GM18526 (cell line): Measurements from ENCODE around the gene FOXJ2.

Source experiments
- POLR2A ChIP-seq: IDR thresholded peaks from 3 replicates; pipeline ENCODE4 v1.6.1; 2011; ENCODE audit not compliant: insufficient read length; ENCODE audit errors: extremely low read depth

The FOXJ2 gene

DNA sequence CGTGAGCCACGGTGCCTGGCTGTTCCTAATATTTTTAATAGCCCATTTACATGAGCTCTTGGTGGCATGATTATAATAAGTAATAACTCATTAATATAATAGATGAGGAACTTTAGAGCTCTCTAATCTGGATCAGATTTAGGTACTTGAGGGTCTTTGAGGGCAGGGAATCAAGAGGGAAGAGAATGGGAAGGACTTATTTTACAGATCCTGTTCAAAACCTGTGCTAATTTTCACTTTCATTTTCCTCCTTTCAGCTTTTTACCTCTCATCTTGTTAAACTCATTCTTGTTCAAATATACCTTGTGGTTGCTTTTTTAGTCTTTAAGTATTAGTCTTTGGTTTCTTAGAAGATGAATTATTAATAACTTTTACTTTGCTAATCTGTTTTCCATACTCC lies 55.1 kb downstream of the FOXJ2 start:
- TF ChIP-seq POLR2A: no peak

DNA sequence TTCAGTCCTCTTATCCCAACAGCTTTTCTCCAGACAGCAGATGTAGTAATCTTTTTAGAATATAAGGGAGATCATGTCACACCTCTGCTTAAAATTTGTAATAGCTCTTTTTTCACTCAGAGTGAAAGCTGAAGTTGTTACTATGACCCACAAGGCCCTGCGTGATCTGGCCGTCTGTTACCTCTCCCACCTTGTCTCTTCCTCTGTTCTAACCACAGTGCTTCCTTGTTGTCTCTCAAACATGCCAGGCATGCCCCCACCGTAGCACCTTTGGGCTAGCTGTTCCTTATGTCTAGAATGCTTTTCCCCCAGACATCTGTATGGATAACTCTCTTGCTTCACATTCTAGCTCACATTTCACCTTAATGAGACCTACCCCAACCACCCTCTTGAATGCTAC lies 56.1 kb downstream of the FOXJ2 start:
- no peak for TF ChIP-seq POLR2A

DNA sequence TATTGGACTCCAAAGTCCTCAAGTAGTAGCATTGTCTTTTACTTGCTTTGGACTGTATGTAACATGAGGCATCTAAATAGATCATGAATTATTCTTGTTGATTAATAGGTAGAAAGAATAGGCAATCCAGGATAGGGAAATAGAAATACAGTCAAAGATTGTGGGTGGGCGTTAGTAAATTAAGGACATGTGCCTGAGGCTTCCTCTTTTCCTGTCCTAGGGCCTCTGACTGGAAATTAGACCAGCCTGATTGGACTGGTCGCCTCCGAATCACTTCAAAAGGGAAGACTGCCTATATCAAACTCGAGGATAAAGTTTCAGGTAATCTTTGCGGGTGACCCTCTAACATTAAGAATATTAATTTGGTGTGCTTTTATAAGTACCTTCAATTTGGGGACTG lies 57.2 kb downstream of the FOXJ2 start:
- TF ChIP-seq POLR2A: no peak

DNA sequence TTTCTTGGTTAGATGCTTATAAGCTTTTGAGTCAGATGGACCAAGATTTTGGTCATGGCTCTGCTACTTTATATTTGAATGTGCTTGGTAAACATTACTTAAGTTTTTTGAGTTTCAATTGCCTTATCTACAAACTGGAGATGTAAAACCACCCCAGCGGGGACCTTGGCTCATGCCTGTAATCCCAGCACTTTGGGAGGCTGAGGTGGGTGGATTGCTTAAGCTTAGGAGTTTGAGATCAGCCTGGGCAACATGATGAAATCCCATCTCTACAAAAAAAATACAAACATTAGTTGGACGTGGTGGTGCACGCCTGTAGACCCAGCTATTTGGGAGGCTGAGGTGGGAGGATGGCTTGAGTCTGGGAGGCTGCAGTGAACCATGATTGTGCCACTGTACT lies 60.8 kb downstream of the FOXJ2 start:
- no peak for TF ChIP-seq POLR2A

DNA sequence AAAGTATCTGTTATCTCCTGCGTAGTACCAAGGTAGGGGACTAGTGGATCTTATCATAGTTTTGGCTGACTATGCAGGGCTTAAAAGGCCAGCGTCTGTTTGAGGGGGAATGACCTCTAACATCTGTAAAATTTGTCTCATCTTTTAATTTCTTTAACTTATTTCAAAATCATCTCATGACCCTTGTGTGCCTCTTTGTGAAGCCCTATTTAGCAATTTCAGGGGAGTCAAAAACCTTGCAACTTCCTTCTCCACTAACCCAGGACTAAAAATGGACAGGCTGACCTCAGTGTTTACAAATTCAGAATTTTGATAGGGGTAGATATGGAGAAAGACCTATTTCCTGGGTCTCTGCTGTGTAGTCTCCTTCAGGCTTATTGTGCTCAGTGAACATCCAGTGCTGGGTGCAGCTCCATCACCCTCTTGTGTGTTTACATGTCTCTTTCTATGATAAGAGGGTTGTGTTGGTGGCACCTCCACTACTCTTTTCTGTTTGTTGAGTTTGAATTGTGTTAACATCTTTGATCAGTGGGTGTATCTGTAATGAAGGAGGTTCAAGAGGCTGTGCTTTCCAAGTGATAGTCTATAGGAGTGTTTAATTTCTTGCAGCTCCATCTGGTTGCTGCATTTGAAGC lies 63.9 kb downstream of the FOXJ2 start:
- TF ChIP-seq POLR2A: no peak

DNA sequence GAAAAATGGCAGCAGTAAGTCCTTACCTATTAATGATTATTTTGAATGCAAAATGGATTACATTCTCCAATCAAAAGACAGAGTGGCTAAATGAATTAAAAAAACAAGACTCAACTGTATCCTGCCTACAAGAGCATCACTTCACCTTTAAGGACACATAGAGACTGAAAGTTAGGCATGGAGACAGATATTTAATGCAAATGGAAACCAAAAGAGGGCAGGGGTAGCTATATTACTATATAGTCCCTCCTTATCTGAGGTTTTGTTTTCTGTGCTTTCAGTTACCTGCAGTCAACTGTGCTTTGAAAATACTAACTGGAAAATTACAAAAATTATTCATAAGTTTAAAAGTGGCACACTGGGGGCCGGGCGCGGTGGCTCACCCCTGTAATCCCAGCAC lies 66.7 kb downstream of the FOXJ2 start:
- TF ChIP-seq POLR2A: no peak
